Body of pancreas (tissue), 4 donors: ENCODE data around the gene NR3C2.

Experiments
- POLR2A ChIP-seq, 3 donors: fragments of 450-650 bp; IDR thresholded peaks; one replicate each; pipeline ENCODE4 v1.6.1; 2016; ENCODE audit warnings: antibody characterized with exemption in 3 of 3, mild to moderate bottlenecking in 2 of 3
- TF ChIP-seq, protein P1 (sequence below), 7 experiments: fragments of 450-650 bp in 4 of 7; fragments of 200-600 bp in 3 of 7; sonication (generic) in 3 of 7; IDR thresholded peaks; one replicate each; pipeline ENCODE4 v1.5.1; 2016 to 2019; ENCODE audit warnings: antibody characterized with exemption in 7 of 7

GRCh38 chr4:148079961-148080360, 362.3 kb downstream of the NR3C2 start:
- TF ChIP-seq, protein P1, sequence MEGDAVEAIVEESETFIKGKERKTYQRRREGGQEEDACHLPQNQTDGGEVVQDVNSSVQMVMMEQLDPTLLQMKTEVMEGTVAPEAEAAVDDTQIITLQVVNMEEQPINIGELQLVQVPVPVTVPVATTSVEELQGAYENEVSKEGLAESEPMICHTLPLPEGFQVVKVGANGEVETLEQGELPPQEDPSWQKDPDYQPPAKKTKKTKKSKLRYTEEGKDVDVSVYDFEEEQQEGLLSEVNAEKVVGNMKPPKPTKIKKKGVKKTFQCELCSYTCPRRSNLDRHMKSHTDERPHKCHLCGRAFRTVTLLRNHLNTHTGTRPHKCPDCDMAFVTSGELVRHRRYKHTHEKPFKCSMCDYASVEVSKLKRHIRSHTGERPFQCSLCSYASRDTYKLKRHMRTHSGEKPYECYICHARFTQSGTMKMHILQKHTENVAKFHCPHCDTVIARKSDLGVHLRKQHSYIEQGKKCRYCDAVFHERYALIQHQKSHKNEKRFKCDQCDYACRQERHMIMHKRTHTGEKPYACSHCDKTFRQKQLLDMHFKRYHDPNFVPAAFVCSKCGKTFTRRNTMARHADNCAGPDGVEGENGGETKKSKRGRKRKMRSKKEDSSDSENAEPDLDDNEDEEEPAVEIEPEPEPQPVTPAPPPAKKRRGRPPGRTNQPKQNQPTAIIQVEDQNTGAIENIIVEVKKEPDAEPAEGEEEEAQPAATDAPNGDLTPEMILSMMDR (IDR thresholded peaks at IDR 0.05) = no peak
- TF ChIP-seq POLR2A (IDR thresholded peaks at IDR 0.05) = no peak
